SK-N-SH treated with all-trans-retinoic acid at 6 μM for 48 hours (cell line): ENCODE data around the gene CCDC93.

ENCODE experiments used
- ATAC-seq: fragments of 200-7000 bp; cut with Tn5 transposase; 3 replicates; pipeline ENCODE4 v1.9.1; 2020; ENCODE audit warnings: mild to moderate bottlenecking, moderate library complexity
- ARNTL ChIP-seq: fragments of 450-650 bp; formaldehyde crosslinking; IDR thresholded peaks from 2 replicates; pipeline ENCODE4 v1.5.0; 2020; ENCODE audit warnings: low read depth, mild to moderate bottlenecking, moderate library complexity, borderline replicate concordance
- BACH2 ChIP-seq: fragments of 250-450 bp; sonication (Bioruptor Pico); IDR thresholded peaks from 2 replicates; pipeline ENCODE4 v1.9.0; 2021; ENCODE audit warnings: mild to moderate bottlenecking, borderline replicate concordance
- CSDC2 ChIP-seq: fragments of 250-450 bp; sonication (Bioruptor Pico); IDR thresholded peaks from 2 replicates; pipeline ENCODE4 v1.5.0; 2020; ENCODE audit warnings: mild to moderate bottlenecking, moderate library complexity
- ESRRG ChIP-seq: fragments of 250-450 bp; sonication (Bioruptor Pico); IDR thresholded peaks from 2 replicates; pipeline ENCODE4 v1.6.1; 2021; ENCODE audit warnings: mild to moderate bottlenecking
- GLIS3 ChIP-seq: fragments of 250-450 bp; sonication (Bioruptor Pico); IDR thresholded peaks from 2 replicates; pipeline ENCODE4 v1.5.0; 2020; ENCODE audit warnings: mild to moderate bottlenecking, moderate library complexity
- ISL1 ChIP-seq: fragments of 250-450 bp; sonication (Bioruptor Pico); IDR thresholded peaks from 2 replicates; pipeline ENCODE4 v2.1.2; 2022; ENCODE audit warnings: mild to moderate bottlenecking, moderate library complexity
- OSR1 ChIP-seq: fragments of 250-450 bp; sonication (Bioruptor Pico); IDR thresholded peaks from 2 replicates; pipeline ENCODE4 v1.8.0; 2022; ENCODE audit warnings: moderate library complexity, mild to moderate bottlenecking, inconsistent platforms
- PPARA ChIP-seq: fragments of 250-450 bp; sonication (Bioruptor Pico); IDR thresholded peaks from 2 replicates; pipeline ENCODE4 v1.5.0; 2020; ENCODE audit warnings: mild to moderate bottlenecking, borderline replicate concordance
- RARB ChIP-seq: fragments of 250-450 bp; sonication (Bioruptor Pico); IDR thresholded peaks from 2 replicates; pipeline ENCODE4 v1.8.0; 2021; ENCODE audit warnings: mild to moderate bottlenecking, moderate library complexity
- SNAI2 ChIP-seq: fragments of 250-450 bp; sonication (Bioruptor Pico); IDR thresholded peaks from 2 replicates; pipeline ENCODE4 v1.5.0; 2020; ENCODE audit warnings: mild to moderate bottlenecking, moderate library complexity
- TCF4 ChIP-seq: fragments of 250-450 bp; sonication (Bioruptor Pico); IDR thresholded peaks from 2 replicates; pipeline ENCODE4 v1.8.0; 2021; ENCODE audit warnings: mild to moderate bottlenecking, moderate library complexity, borderline replicate concordance
- TOX ChIP-seq: fragments of 250-450 bp; sonication (Bioruptor Pico); IDR thresholded peaks from 2 replicates; pipeline ENCODE4 v1.8.0; 2021; ENCODE audit warnings: mild to moderate bottlenecking, moderate library complexity, borderline replicate concordance
- ZC3H10 ChIP-seq: fragments of 250-450 bp; sonication (Bioruptor Pico); IDR thresholded peaks from 2 replicates; pipeline ENCODE4 v1.5.1; 2021; ENCODE audit warnings: mild to moderate bottlenecking, moderate library complexity
- ZFP3 ChIP-seq: fragments of 250-450 bp; sonication (Bioruptor Pico); IDR thresholded peaks from 2 replicates; pipeline ENCODE4 v1.5.0; 2020; ENCODE audit warnings: mild to moderate bottlenecking, moderate library complexity
- ZFP30 ChIP-seq: fragments of 450-650 bp; formaldehyde crosslinking; IDR thresholded peaks from 2 replicates; pipeline ENCODE4 v1.5.0; 2022; ENCODE audit warnings: mild to moderate bottlenecking, moderate library complexity
- ZNF565 ChIP-seq: fragments of 450-650 bp; formaldehyde crosslinking; conservative IDR thresholded peaks from 2 replicates; pipeline ENCODE4 v1.5.0; 2020; ENCODE audit warnings: low read depth, mild to moderate bottlenecking, moderate library complexity
- ZNF70 ChIP-seq: fragments of 450-650 bp; formaldehyde crosslinking; IDR thresholded peaks from 2 replicates; pipeline ENCODE4 v1.5.0; 2020; ENCODE audit warnings: mild to moderate bottlenecking, moderate library complexity
- ZNF8 ChIP-seq: fragments of 450-650 bp; formaldehyde crosslinking; IDR thresholded peaks from 2 replicates; pipeline ENCODE4 v1.5.0; 2020; ENCODE audit warnings: mild to moderate bottlenecking, moderate library complexity
- TF ChIP-seq, protein P1 (sequence below): fragments of 250-450 bp; sonication (Bioruptor Pico); IDR thresholded peaks from 2 replicates; pipeline ENCODE4 v1.5.1; 2020; ENCODE audit warnings: low read depth, mild to moderate bottlenecking, moderate library complexity
- TF ChIP-seq, protein P2 (sequence below): fragments of 250-450 bp; sonication (Bioruptor Pico); IDR thresholded peaks from 2 replicates; pipeline ENCODE4 v1.5.0; 2020; ENCODE audit warnings: mild to moderate bottlenecking, moderate library complexity
- TF ChIP-seq, protein P3 (sequence below): fragments of 250-450 bp; sonication (Bioruptor Pico); IDR thresholded peaks from 2 replicates; pipeline ENCODE4 v1.8.0; 2020; ENCODE audit warnings: mild to moderate bottlenecking, moderate library complexity, borderline replicate concordance
- TF ChIP-seq, protein P4 (sequence below): fragments of 250-450 bp; sonication (Bioruptor Pico); IDR thresholded peaks from 2 replicates; pipeline ENCODE4 v1.8.0; 2021; ENCODE audit warnings: low read depth, mild to moderate bottlenecking, moderate library complexity, borderline replicate concordance

Gene CCDC93

DNA sequence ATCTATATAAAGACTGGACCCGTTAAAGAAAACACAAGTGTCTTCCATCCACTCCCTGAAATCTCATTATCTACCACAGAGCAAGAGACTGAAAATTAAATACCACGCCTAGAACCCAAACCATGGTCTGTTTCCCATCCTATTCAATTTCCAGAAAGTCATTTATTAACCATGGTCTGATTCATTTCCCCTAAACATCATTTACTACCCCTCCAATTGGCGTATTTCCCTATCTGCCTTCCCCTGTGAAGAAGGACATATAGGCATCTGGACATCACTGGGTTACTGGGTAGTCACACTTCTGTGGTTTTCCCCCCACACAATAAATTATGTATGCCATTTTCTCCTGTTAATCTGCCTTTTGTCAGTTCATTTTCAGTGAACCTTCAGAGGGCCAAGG is 30.8 kb downstream of the CCDC93 start (continued):
- TF ChIP-seq ARNTL (CRISPR knock-in tag) (no peak), RARB (CRISPR knock-in tag) (peak; percentile 96), SNAI2 (CRISPR knock-in tag) (peak; percentile 75), OSR1 (no peak), ZNF8 (CRISPR knock-in tag) (no peak)

DNA sequence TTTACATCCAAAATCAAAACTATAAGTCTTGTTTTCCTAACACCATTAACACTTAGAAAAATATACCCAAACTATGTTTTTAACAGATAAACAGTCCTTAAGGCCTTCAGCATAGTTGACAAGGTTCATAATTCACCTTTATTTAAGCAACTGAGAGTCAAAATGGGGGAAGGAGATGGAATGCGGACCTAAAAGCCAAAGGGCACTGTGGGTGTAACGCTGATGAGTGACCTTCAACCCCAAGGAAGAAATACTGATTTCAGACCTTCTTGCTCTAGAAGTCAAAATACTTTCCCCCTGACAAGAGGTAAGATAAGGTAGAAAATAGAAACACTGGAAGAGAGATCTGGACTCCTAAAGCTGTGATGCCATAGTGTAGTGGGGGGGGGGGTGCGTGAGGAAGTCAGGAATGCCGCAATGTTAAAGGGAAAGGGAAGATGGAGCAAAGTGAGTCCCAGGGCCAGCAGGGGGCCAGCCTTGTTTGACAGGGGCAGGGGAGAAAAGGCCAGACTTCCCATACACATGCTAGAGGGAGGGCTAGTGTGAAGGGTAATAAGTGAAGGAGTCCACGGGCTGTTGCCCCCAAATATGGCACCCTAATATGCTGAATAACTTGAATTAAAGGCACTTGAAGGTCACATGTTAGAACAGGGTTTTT is 31.4 kb downstream of the CCDC93 start:
- peak; percentile 71 for TF ChIP-seq ZFP3 (CRISPR knock-in tag)
- TF ChIP-seq BACH2 (CRISPR knock-in tag), result no peak
- no peak; the same call in 1 of the 2 replicates for TF ChIP-seq SNAI2 (CRISPR knock-in tag)
- 0 out of 2 replicates have a peak, but pooled peaks have one; percentile 0 for TF ChIP-seq ARNTL (CRISPR knock-in tag)
- TF ChIP-seq ZNF8 (CRISPR knock-in tag), result 0 out of 2 replicates have a peak, but pooled peaks have one; percentile 2
- peak; percentile 83; the same call in 1 of the 2 replicates for TF ChIP-seq CSDC2
- peak; percentile 2; the same call in 2 of the 3 replicates for ATAC-seq

DNA sequence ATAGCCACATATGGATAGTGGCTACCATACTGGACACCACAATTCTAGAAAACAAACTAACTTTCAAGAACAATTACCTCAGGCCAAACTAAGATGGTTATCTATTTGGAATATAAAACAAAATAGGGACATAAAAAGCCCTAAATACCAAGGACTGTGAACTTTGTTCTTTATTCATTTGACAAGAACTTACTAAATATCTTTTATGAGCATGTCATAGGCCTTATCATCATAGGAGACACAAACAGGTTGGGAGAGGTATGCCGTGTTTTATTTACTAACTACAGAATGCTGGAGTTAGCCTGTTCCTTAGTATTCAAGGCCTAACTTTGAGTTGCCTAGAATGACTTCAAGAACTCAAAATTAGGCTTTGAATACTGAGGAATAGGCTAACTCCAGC is 32.1 kb downstream of the CCDC93 start:
- TF ChIP-seq ZFP30 (CRISPR knock-in tag) (no peak), ZNF70 (CRISPR knock-in tag) (no peak), ISL1 (no peak), PPARA (CRISPR knock-in tag) (no peak), TCF4 (CRISPR knock-in tag) (no peak), CSDC2 (no peak)
- TF ChIP-seq, protein P1, sequence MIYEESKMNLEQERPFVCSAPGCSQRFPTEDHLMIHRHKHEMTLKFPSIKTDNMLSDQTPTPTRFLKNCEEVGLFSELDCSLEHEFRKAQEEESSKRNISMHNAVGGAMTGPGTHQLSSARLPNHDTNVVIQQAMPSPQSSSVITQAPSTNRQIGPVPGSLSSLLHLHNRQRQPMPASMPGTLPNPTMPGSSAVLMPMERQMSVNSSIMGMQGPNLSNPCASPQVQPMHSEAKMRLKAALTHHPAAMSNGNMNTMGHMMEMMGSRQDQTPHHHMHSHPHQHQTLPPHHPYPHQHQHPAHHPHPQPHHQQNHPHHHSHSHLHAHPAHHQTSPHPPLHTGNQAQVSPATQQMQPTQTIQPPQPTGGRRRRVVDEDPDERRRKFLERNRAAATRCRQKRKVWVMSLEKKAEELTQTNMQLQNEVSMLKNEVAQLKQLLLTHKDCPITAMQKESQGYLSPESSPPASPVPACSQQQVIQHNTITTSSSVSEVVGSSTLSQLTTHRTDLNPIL (CRISPR knock-in tag), result no peak
- TF ChIP-seq, protein P2, sequence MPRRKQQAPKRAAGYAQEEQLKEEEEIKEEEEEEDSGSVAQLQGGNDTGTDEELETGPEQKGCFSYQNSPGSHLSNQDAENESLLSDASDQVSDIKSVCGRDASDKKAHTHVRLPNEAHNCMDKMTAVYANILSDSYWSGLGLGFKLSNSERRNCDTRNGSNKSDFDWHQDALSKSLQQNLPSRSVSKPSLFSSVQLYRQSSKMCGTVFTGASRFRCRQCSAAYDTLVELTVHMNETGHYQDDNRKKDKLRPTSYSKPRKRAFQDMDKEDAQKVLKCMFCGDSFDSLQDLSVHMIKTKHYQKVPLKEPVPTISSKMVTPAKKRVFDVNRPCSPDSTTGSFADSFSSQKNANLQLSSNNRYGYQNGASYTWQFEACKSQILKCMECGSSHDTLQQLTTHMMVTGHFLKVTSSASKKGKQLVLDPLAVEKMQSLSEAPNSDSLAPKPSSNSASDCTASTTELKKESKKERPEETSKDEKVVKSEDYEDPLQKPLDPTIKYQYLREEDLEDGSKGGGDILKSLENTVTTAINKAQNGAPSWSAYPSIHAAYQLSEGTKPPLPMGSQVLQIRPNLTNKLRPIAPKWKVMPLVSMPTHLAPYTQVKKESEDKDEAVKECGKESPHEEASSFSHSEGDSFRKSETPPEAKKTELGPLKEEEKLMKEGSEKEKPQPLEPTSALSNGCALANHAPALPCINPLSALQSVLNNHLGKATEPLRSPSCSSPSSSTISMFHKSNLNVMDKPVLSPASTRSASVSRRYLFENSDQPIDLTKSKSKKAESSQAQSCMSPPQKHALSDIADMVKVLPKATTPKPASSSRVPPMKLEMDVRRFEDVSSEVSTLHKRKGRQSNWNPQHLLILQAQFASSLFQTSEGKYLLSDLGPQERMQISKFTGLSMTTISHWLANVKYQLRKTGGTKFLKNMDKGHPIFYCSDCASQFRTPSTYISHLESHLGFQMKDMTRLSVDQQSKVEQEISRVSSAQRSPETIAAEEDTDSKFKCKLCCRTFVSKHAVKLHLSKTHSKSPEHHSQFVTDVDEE (CRISPR knock-in tag), result no peak
- TF ChIP-seq, all 23 proteins: peak for 0
- no peak for ATAC-seq

DNA sequence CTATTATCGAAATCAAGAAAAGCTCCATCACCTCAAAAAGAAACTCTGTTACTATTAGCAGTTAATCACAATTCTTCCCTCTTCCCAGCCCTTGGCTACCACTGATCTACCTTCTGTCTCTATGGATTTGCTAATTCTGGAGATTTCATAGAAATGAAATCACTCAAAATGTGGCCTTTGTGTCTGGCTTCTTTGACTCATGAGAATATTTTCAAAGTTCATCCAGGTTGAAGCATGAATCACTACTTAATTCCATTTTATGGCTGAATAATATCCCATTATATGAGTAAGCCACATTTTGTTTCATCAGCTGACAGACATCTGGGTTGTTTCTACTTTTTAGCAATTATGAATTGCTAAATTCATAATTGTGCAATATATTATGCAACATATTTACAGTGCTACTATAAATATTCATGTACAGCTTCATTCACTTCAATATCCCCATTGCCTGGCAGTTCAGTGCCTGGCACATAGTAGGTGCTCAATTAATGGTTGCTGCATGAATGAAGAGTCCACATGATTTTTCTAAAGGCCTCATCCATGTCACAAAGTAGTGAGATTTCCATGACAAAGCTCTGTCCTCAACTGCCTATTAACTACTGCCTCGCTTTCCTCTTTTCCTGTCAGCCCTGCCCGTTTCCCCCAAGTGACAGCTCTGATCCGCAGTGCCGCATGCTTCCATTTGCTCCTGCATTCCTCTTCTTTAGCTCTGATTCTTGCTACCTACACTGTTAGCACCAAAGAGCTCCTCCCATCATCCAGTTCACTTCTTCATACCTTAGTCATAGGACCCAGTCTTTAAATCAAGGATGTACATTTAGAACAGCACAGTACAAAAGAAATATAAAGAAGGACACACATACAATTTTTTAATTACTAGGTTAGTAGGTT is 32.8 kb downstream of the CCDC93 start:
- peak; percentile 79 for ATAC-seq
- 0 out of 2 replicates have a peak, but pooled peaks have one; percentile 58 for TF ChIP-seq ARNTL (CRISPR knock-in tag)
- peak; percentile 91 for TF ChIP-seq TCF4 (CRISPR knock-in tag)
- peak; percentile 84 for TF ChIP-seq SNAI2 (CRISPR knock-in tag)
- peak; percentile 97 for TF ChIP-seq ZC3H10 (CRISPR knock-in tag)
- no peak for TF ChIP-seq ZNF70 (CRISPR knock-in tag)
- TF ChIP-seq ZNF8 (CRISPR knock-in tag), result peak; percentile 51; the same call in 1 of the 2 replicates
- TF ChIP-seq ZFP30 (CRISPR knock-in tag), result no peak
- TF ChIP-seq, protein P1 (CRISPR knock-in tag), result peak; percentile 99
- peak; percentile 100 for TF ChIP-seq ISL1
- no peak for TF ChIP-seq OSR1
- TF ChIP-seq PPARA (CRISPR knock-in tag), result no peak
- TF ChIP-seq TOX, result peak; percentile 98
- no peak for TF ChIP-seq ESRRG (CRISPR knock-in tag)
- TF ChIP-seq RARB (CRISPR knock-in tag), result peak; percentile 97
- TF ChIP-seq CSDC2, result peak; percentile 99
- TF ChIP-seq, protein P3, sequence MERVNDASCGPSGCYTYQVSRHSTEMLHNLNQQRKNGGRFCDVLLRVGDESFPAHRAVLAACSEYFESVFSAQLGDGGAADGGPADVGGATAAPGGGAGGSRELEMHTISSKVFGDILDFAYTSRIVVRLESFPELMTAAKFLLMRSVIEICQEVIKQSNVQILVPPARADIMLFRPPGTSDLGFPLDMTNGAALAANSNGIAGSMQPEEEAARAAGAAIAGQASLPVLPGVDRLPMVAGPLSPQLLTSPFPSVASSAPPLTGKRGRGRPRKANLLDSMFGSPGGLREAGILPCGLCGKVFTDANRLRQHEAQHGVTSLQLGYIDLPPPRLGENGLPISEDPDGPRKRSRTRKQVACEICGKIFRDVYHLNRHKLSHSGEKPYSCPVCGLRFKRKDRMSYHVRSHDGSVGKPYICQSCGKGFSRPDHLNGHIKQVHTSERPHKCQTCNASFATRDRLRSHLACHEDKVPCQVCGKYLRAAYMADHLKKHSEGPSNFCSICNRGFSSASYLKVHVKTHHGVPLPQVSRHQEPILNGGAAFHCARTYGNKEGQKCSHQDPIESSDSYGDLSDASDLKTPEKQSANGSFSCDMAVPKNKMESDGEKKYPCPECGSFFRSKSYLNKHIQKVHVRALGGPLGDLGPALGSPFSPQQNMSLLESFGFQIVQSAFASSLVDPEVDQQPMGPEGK (CRISPR knock-in tag), result peak; percentile 92
- TF ChIP-seq, protein P4, sequence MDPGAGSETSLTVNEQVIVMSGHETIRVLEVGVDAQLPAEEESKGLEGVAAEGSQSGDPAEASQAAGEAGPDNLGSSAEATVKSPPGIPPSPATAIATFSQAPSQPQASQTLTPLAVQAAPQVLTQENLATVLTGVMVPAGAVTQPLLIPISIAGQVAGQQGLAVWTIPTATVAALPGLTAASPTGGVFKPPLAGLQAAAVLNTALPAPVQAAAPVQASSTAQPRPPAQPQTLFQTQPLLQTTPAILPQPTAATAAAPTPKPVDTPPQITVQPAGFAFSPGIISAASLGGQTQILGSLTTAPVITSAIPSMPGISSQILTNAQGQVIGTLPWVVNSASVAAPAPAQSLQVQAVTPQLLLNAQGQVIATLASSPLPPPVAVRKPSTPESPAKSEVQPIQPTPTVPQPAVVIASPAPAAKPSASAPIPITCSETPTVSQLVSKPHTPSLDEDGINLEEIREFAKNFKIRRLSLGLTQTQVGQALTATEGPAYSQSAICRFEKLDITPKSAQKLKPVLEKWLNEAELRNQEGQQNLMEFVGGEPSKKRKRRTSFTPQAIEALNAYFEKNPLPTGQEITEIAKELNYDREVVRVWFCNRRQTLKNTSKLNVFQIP, result peak; percentile 98
- no peak for TF ChIP-seq BACH2 (CRISPR knock-in tag)
- peak; percentile 91 for TF ChIP-seq GLIS3 (CRISPR knock-in tag)
- no peak for TF ChIP-seq ZNF565 (CRISPR knock-in tag)
